Tibial artery (tissue), 4 donors: Measurements from ENCODE around the gene NR2E3.

ENCODE experiments used
- DNase-seq, 2 donors: peaks; one replicate each; pipeline ENCODE4 v3.0.0-alpha.2; 2019
- H3K27ac ChIP-seq, 2 donors: fragments of 200-600 bp; sonication (generic) in 1 of 2; 1 replicate in 1 of 2; 2 replicates in 1 of 2; pipeline ENCODE4 v1.5.1; 2018 to 2019; ENCODE audit warnings: mild to moderate bottlenecking in 1 of 2
- H3K27me3 ChIP-seq, 2 donors: fragments of 200-600 bp; sonication (generic) in 1 of 2; one replicate each; pipeline versions ENCODE4 v1.5.1 to v1.6.0; 2016 to 2019
- H3K36me3 ChIP-seq, 3 donors: fragments of 200-600 bp; sonication (generic) in 2 of 3; one replicate each; pipeline ENCODE4 v1.5.1; 2016 to 2019; ENCODE audit warnings: mild to moderate bottlenecking in 2 of 3
- H3K4me1 ChIP-seq, 4 donors: fragments of 200-600 bp; sonication (generic) in 2 of 4; 1 replicate in 3 of 4; 2 replicates in 1 of 4; pipeline ENCODE4 v1.5.1; 2016 to 2019
- H3K4me3 ChIP-seq, 2 donors: fragments of 200-600 bp; sonication (generic) in 1 of 2; 1 replicate in 1 of 2; 2 replicates in 1 of 2; pipeline ENCODE4 v1.5.1; 2018 to 2019; ENCODE audit warnings: mild to moderate bottlenecking in 2 of 2
- H3K9me3 ChIP-seq, 3 donors: fragments of 200-600 bp; sonication (generic) in 1 of 3; one replicate each; pipeline ENCODE4 v1.5.1; 2016 to 2019
- intact Hi-C: fragments of 100-400 bp; cut with DNase I; formaldehyde crosslinking; loops from one replicate; pipeline ENCODE4 v1.15.0; 2023; ENCODE audit warnings: low total_unique reads
- TF ChIP-seq, protein P1 (sequence below), 2 experiments: fragments of 200-600 bp in 1 of 2; fragments of 450-650 bp in 1 of 2; IDR thresholded peaks; one replicate each; pipeline ENCODE4 v1.5.1; 2017 to 2019; ENCODE audit warnings: antibody characterized with exemption in 2 of 2, mild to moderate bottlenecking in 1 of 2, moderate library complexity in 1 of 2

NR2E3 gene

DNA sequence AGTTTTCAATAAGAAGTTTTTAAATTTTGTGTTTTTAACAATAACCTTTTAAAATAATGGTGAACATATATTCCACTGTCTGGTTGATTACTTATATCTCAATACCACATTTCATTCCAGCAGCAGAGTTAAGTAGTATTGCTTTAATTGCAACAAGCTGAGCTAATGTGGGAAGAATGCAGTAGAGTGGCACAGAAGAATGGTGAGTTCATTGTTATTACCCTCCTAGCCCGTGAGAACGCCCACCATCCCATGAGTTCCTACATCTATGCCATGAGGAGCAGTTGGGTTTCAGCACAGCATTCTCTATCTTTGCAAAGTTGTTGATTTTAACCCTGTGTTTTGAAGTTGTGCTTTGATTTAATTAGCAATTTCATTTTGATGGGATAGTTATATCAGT is 17.8 kb upstream of the NR2E3 start:
- no peak for DNase-seq

DNA sequence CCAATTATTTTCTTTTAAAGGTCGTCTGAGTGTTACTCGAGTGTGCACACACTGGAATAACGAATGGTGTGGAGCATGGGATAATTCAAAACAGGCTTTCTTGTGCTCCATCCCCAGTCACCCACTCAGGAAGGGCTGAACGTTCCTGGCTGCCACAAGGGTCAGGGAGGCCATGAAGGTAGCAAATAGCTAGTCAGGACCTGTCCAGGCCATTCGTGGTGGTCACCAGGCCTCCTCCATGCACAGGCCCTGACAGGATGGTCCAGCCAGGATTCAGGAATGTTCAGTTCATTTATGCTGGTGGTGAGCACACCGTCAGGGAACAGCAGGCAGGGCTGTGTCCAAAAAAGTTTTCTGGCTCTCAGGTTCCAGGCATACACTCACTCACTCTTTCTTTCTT is 11.7 kb upstream of the NR2E3 start:
- no peaks in the 10 kb centered on the region for H3K36me3 ChIP-seq
- H3K27ac ChIP-seq: no peak overlapping the region
- TF ChIP-seq, protein P1, sequence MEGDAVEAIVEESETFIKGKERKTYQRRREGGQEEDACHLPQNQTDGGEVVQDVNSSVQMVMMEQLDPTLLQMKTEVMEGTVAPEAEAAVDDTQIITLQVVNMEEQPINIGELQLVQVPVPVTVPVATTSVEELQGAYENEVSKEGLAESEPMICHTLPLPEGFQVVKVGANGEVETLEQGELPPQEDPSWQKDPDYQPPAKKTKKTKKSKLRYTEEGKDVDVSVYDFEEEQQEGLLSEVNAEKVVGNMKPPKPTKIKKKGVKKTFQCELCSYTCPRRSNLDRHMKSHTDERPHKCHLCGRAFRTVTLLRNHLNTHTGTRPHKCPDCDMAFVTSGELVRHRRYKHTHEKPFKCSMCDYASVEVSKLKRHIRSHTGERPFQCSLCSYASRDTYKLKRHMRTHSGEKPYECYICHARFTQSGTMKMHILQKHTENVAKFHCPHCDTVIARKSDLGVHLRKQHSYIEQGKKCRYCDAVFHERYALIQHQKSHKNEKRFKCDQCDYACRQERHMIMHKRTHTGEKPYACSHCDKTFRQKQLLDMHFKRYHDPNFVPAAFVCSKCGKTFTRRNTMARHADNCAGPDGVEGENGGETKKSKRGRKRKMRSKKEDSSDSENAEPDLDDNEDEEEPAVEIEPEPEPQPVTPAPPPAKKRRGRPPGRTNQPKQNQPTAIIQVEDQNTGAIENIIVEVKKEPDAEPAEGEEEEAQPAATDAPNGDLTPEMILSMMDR (IDR thresholded peaks at IDR 0.05): no peak
- intact Hi-C loops: no loop called here
- H3K9me3 ChIP-seq: no peaks in the 10 kb centered on the region
- no peak for DNase-seq
- no peaks in the 10 kb centered on the region for H3K4me1 ChIP-seq
- no peaks in the 10 kb centered on the region for H3K27me3 ChIP-seq
- no peak overlapping the region for H3K4me3 ChIP-seq

More for the DNA sequence above, 17.8 kb upstream of the NR2E3 start:
- intact Hi-C loops: no loop called here
- TF ChIP-seq, protein P1 (IDR thresholded peaks at IDR 0.05): no peak
- no peaks in the 10 kb centered on the region for H3K9me3 ChIP-seq
- H3K27ac ChIP-seq: no peak overlapping the region
- H3K27me3 ChIP-seq: no peaks in the 10 kb centered on the region
- no peaks in the 10 kb centered on the region for H3K36me3 ChIP-seq
- no peak overlapping the region for H3K4me3 ChIP-seq
- no peaks in the 10 kb centered on the region for H3K4me1 ChIP-seq

DNA sequence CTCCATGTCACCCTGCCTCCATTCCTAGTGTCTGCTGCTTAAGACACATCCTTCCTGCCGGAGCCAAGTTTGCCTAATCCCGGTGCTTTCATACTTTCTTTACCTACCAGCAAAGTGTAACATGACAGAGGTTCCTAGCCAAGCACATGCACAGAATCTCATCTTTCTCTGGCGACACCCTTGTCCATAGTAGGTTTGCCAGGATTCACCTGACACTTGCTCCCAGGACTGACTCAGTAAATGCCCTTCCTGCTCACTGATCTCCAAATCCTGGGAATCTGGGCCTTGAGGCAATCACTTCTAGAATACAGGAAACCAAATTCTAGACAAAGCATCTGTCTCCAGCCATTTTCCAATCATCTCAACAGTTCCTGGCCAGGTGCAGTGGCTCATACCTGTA is 10.2 kb upstream of the NR2E3 start:
- H3K4me3 ChIP-seq: no peak overlapping the region
- no peaks in the 10 kb centered on the region for H3K9me3 ChIP-seq
- intact Hi-C loops: loop anchor here (5.0 to 10.0 kb wide), 3 partner anchors 53 to 355 kb away; no protein-coding TSS in a partner anchor
- no peak overlapping the region for H3K27ac ChIP-seq
- DNase-seq: no peak
- TF ChIP-seq, protein P1 (IDR thresholded peaks at IDR 0.05): no peak
- no peaks in the 10 kb centered on the region for H3K36me3 ChIP-seq
- no peaks in the 10 kb centered on the region for H3K4me1 ChIP-seq
- no peaks in the 10 kb centered on the region for H3K27me3 ChIP-seq

DNA sequence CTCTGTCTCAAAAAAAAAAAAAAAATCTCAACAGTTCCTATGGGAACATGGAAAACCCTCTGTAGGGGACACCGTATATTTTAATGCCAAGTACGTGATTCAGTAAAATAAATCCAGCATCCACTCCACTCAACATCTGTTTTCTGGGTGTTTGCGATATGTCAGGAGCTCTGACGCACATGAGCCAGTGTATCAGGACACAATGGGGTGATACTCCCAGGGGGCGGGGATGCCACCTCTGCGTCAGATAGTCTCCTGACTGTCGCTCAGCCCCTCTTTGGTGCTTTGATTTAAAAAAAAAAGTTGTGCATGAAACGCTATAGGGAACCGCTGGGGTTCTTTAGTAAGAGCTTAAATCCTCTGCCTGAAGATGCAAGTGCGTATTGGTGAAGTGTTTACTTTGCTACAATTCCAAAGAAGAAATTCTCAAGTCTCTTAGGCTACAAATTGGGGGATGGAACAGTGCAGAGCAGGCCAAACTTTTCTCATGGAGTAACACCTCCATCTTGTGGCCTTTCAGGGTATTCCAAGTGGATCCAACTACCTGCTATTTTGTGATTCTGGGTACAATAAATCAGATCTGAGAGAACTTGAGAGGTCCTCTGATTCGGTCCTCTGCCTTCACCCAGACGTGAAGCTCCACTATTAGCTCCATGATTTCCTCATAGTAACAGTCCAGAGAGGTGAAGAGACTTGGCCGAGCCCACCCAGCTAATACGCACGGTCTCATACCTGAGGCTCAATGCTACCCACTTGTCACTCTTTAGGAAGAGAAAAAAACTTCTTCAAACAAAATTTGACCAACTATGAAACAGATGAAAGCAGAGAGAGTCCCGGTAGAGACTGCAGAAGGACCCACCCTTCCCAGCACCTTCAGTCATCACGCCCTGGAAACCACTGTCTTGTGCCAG is 9.3 kb upstream of the NR2E3 start:
- H3K27me3 ChIP-seq: no peaks in the 10 kb centered on the region
- TF ChIP-seq, protein P1 (IDR thresholded peaks at IDR 0.05): peak; percentile 90 to 97
- H3K9me3 ChIP-seq: no peaks in the 10 kb centered on the region
- H3K27ac ChIP-seq: no peak overlapping the region
- DNase-seq: no peak
- H3K36me3 ChIP-seq: no peaks in the 10 kb centered on the region
- H3K4me1 ChIP-seq: no peaks in the 10 kb centered on the region
- intact Hi-C loops: loop anchor here (5.0 to 10.0 kb wide), 3 partner anchors 54 to 356 kb away; no protein-coding TSS in a partner anchor
- no peak overlapping the region for H3K4me3 ChIP-seq

DNA sequence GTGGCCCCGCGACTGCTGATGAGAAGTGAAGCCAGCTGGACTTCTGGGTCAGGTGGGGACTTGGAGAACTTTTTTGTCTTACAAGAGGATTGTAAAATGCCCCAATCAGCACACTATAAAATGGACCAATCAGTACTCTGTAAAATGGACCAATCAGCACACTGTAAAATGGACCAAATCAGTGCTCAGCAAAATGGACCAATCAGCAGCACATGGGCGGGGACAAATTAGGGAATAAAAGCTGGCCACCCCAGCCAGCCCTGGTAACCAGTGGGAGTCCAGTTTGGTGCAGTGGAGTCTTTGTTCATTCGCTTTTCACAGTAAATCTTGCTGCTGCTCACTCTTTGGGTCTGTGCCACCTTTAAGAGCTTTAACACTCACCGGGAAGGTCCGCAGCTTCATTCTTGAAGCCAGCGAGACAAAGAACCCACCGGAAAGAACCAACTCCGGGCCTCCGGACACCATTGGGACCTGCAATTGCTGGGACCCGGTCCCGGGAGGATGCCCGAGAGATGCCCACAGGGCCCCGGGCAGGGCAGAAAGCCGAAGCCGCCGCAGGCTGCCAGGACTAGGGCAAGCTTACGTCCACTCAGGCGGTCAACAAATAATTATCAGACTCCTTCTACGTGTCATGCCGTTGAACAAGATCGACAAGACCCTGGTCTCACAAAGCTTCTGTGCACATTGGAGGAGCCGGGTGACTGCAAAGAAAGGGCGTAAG is 8.3 kb upstream of the NR2E3 start:
- peaks cover 0 to 7% (median 4%) of the 10 kb centered on the region in 4 donors for H3K4me1 ChIP-seq

More for the DNA sequence above, 8.3 kb upstream of the NR2E3 start:
- intact Hi-C loops: loop anchor here (5.0 to 10.0 kb wide), 3 partner anchors 55 to 357 kb away; no protein-coding TSS in a partner anchor
- Histone ChIP-seq H3K9me3 (no peaks in the 10 kb centered on the region), H3K27ac (no peak overlapping the region), H3K36me3 (no peaks in the 10 kb centered on the region), H3K27me3 (no peaks in the 10 kb centered on the region), H3K4me3 (no peak overlapping the region)
- DNase-seq: no peak
- TF ChIP-seq, protein P1 (IDR thresholded peaks at IDR 0.05): no peak
